GM12878 (cell line): ENCODE data around the gene OMD. TPM values are rescaled to one million over a fixed set of nuclear protein-coding genes. Genes with fewer than 3 reads are reported as not detected.

Source experiments
- ATAC-seq: fragments of 200-7000 bp; cut with Tn5 transposase; 3 replicates; pipeline ENCODE4 v1.9.1; 2020; ENCODE audit warnings: mild to moderate bottlenecking, moderate library complexity
- BruUV-seq: library from RNA; stranded (reverse); fragments of 400-500 nt; replicated peaks from 2 replicates; lab custom pipeline; 2021; lab: Mats Ljungman, UMichigan
- CTCF ChIA-PET: fragments of 300-600 bp; sonication (Branson Sonifier 250); formaldehyde crosslinking; extraction: SDS; loops from one replicate; lab custom pipeline; 2021; ENCODE audit warnings: inconsistent platforms; lab: Yijun Ruan, JAX
- POLR2A ChIA-PET: fragments of 350-600 bp; formaldehyde crosslinking; extraction: SDS; loops from one replicate; lab custom pipeline; 2021; ENCODE audit warnings: inconsistent platforms; lab: Charles Lee
- RAD21 ChIA-PET: fragments of 300-600 bp; sonication (Branson Sonifier 250); formaldehyde crosslinking; loops from one replicate; lab custom pipeline; 2023; ENCODE audit warnings: antibody characterized with exemption; ENCODE audit not compliant: unreplicated experiment; lab: Charles Lee
- SMC1A ChIA-PET: fragments of 300-600 bp; sonication (Branson Sonifier 250); formaldehyde crosslinking; loops from one replicate; lab custom pipeline; 2023; ENCODE audit not compliant: unreplicated experiment, uncharacterized antibody; lab: Charles Lee
- DNase-seq: peaks from one replicate; pipeline ENCODE4 v3.0.0-alpha.2; 2011; ENCODE audit warnings: low read depth, low spot score
- FAIRE-seq: peaks from 3 replicates; lab custom pipeline; 2011; peaks lifted over from hg19 to GRCh38; lab: Jason Lieb, UNC
- H2AFZ ChIP-seq: 2 replicates; pipeline ENCODE4 v1.6.0; 2011; ENCODE audit warnings: low read depth, low read length, control low read depth; ENCODE audit not compliant: control insufficient read depth
- H3K27ac ChIP-seq: 2 replicates; pipeline ENCODE4 v1.5.1; 2011; ENCODE audit warnings: control low read depth; ENCODE audit not compliant: control insufficient read depth, insufficient read depth
- H3K27me3 ChIP-seq, 2 experiments: replicated peaks in 1 of 2; 2 replicates each; pipeline versions ENCODE4 v1.6.0 to v1.6.1; 2011; ENCODE audit warnings: low read length in 1 of 2; ENCODE audit not compliant: control insufficient read depth in 2 of 2, insufficient read depth in 2 of 2
- H3K36me3 ChIP-seq, 2 experiments: 2 replicates each; pipeline ENCODE4 v1.5.1; 2011; ENCODE audit warnings: low read length in 1 of 2; ENCODE audit not compliant: control insufficient read depth in 2 of 2, insufficient read depth in 2 of 2
- H3K4me1 ChIP-seq: 2 replicates; pipeline ENCODE4 v1.6.1; 2011; ENCODE audit warnings: mild to moderate bottlenecking, low read length, moderate library complexity, mixed read lengths; ENCODE audit not compliant: control insufficient read depth, insufficient read depth
- H3K4me2 ChIP-seq: 2 replicates; pipeline ENCODE4 v1.6.0; 2011; ENCODE audit warnings: control low read depth; ENCODE audit not compliant: control insufficient read depth, insufficient read depth
- H3K4me3 ChIP-seq: fragments of 200-600 bp; sonication (generic); 2 replicates; pipeline ENCODE4 v1.5.1; 2016
- H3K79me2 ChIP-seq: 2 replicates; pipeline ENCODE4 v1.6.0; 2011; ENCODE audit warnings: low read length; ENCODE audit not compliant: control insufficient read depth, insufficient read depth
- H3K9ac ChIP-seq: 2 replicates; pipeline ENCODE4 v1.8.0; 2011; ENCODE audit warnings: low read length, control low read depth, mixed read lengths; ENCODE audit not compliant: control insufficient read depth, insufficient read depth
- H3K9me3 ChIP-seq: replicated peaks from 3 replicates; pipeline ENCODE4 v1.5.1; 2011; ENCODE audit warnings: mild to moderate bottlenecking, low read length; ENCODE audit not compliant: control insufficient read depth, insufficient read depth
- H4K20me1 ChIP-seq: 2 replicates; pipeline ENCODE4 v1.6.0; 2011; ENCODE audit not compliant: control insufficient read depth, insufficient read depth
- BRCA1 ChIP-seq: IDR thresholded peaks from 2 replicates; pipeline ENCODE4 v1.6.1; 2011; ENCODE audit warnings: low read depth, low read length, improper control_type of control experiment
- CEBPB ChIP-seq, 2 experiments: fragments of 150-350 bp in 1 of 2; IDR thresholded peaks; 2 replicates each; pipeline ENCODE4 v1.6.1; 2012 to 2014; ENCODE audit warnings: low read depth in 2 of 2, low read length in 2 of 2, borderline replicate concordance in 1 of 2, inconsistent platforms in 1 of 2
- E4F1 ChIP-seq: fragments of 450-650 bp; IDR thresholded peaks from 2 replicates; pipeline ENCODE4 v1.6.1; 2018; ENCODE audit warnings: borderline replicate concordance, mild to moderate bottlenecking; ENCODE audit not compliant: partially characterized antibody
- MAX ChIP-seq: IDR thresholded peaks from 2 replicates; pipeline ENCODE4 v1.6.1; 2012; ENCODE audit warnings: low read depth, low read length, improper control_type of control experiment
- MTA2 ChIP-seq: fragments of 450-650 bp; IDR thresholded peaks from 2 replicates; pipeline ENCODE4 v1.6.1; 2016; ENCODE audit warnings: low read depth, mild to moderate bottlenecking, moderate library complexity
- MTA3 ChIP-seq: IDR thresholded peaks from 2 replicates; pipeline ENCODE4 v1.6.1; 2012; ENCODE audit warnings: low read length, inconsistent platforms, borderline replicate concordance
- PBX3 ChIP-seq: IDR thresholded peaks from 2 replicates; pipeline ENCODE4 v1.6.1; 2011; ENCODE audit warnings: mild to moderate bottlenecking, low read depth, low read length, moderate library complexity; ENCODE audit not compliant: insufficient replicate concordance
- RUNX3 ChIP-seq: IDR thresholded peaks from 2 replicates; pipeline ENCODE4 v1.6.1; 2012; ENCODE audit warnings: low read length, inconsistent platforms
- SREBF1 ChIP-seq: IDR thresholded peaks from 2 replicates; pipeline ENCODE4 v1.6.1; 2012; ENCODE audit warnings: mild to moderate bottlenecking, low read length
- TCF3 ChIP-seq: IDR thresholded peaks from 2 replicates; pipeline ENCODE4 v1.6.1; 2012; ENCODE audit warnings: low read depth, mild to moderate bottlenecking, low read length, borderline replicate concordance; ENCODE audit not compliant: insufficient read depth
- USF1 ChIP-seq: IDR thresholded peaks from 2 replicates; pipeline ENCODE4 v1.6.1; 2011; ENCODE audit warnings: borderline replicate concordance, low read depth, mild to moderate bottlenecking, moderate library complexity, mixed read lengths, low read length; ENCODE audit not compliant: insufficient read depth; ENCODE audit errors: extremely low read length
- WGBS: methylation state at CpG from one replicate; pipeline ENCODE4 v1.1.6; 2016; ENCODE audit warnings: low lambda C conversion rate; ENCODE audit not compliant: insufficient replicate concordance, insufficient coverage; ENCODE audit errors: missing lambda C conversion rate; 5-methylcytosine and 5-hydroxymethylcytosine counted together
- in situ Hi-C: fragments of 300-500 bp; cut with MboI; formaldehyde crosslinking; loops from 9 replicates; pipeline ENCODE4 v1.14.3; 2018; ENCODE audit warnings: mixed read lengths
- intact Hi-C: fragments of 100-400 bp; cut with micrococcal nuclease; formaldehyde crosslinking; loops from one replicate; pipeline ENCODE4 v1.14.2; 2022; ENCODE audit not compliant: unreplicated experiment
- polyA plus RNA-seq, 11 experiments: library from polyadenylated mRNA; depleted of rRNA in 4 of 11; unstranded in 6 of 11; stranded (reverse) in 5 of 11; fragments of >200 nt; fragmentation: Nextera tagmentation in 4 of 11; fragmentation: Illumina TruSeq in 1 of 11; extraction: Ambion mirVana in 4 of 11; extraction: Trizol in 1 of 11; gene quantifications; 1 replicate in 1 of 11; 2 replicates in 10 of 11; pipeline versions ENCODE4 v1.2.1 to v1.2.3, GENCODE V29; 2011 to 2016; ENCODE audit warnings: inconsistent platforms in 2 of 11, missing spikeins in 2 of 11, low read depth in 1 of 11
- total RNA-seq, 4 experiments: library from RNA; depleted of rRNA in 3 of 4; stranded (reverse); fragments of >200 nt in 3 of 4; fragmentation: Illumina TruSeq in 1 of 4; extraction: Trizol in 1 of 4; gene quantifications; 2 replicates each; pipeline versions ENCODE4 v1.2.1 to v1.2.3, GENCODE V29; 2013 to 2021

The OMD gene
- total and polyA plus RNA-seq, 10 of the 15 experiments (the other 5 are each of a cell fraction or from before 2014, with no cell fraction given), result 0.08 to 0.70 (median 0.57) TPM; not detected in 7

- no peak for TF ChIP-seq MTA2
- no peak for TF ChIP-seq TCF3
- TF ChIP-seq BRCA1, result no peak
- TF ChIP-seq RUNX3, result no peak
These were observed 46.4 kb downstream of the OMD start (continued) for GRCh38 chr9:92377876-92378275.

GRCh38 chr9:92373167-92373566 lies 51.1 kb downstream of the OMD start:
- TF ChIP-seq MAX (no peak), SREBF1 (no peak), PBX3 (no peak), E4F1 (no peak), MTA3 (no peak), CEBPB (IDR thresholded peaks at IDR 0.05; ENCODE audit: borderline replicate concordance in 1 of 2, low read depth in 2 of 2, low read length in 2 of 2) (no peak), USF1 (no peak)
- 100% methylated on average over 2 of the region's 2 CpGs for WGBS
- H3K27me3 ChIP-seq, result no peaks in the 10 kb centered on the region
- H3K4me3 ChIP-seq, result no peak overlapping the region
- CTCF ChIA-PET, result no interaction called here
- POLR2A ChIA-PET, result interaction anchor here (0.5 kb wide), 1 partner anchor 9 kb away, joined by 3 read pairs; no protein-coding TSS in a partner anchor
- H3K27ac ChIP-seq, result no peak overlapping the region
- no peaks in the 10 kb centered on the region for H3K79me2 ChIP-seq
- no peaks in the 10 kb centered on the region; a peak in 1 of 4 replicates for H3K36me3 ChIP-seq
- H3K4me2 ChIP-seq, result no peak overlapping the region
- ATAC-seq, result no peak
- no peak for DNase-seq
- H4K20me1 ChIP-seq, result no peaks in the 10 kb centered on the region
- no peak overlapping the region for H2AFZ ChIP-seq
- intact Hi-C loops (no loop called here), in situ Hi-C loops (no loop called here)
- H3K9me3 ChIP-seq, result no peaks in the 10 kb centered on the region; the same call in 2 of the 3 replicates
- RAD21 ChIA-PET, result no interaction called here
- no peak overlapping the region for H3K9ac ChIP-seq
- SMC1A ChIA-PET, result no interaction called here
- no peaks in the 10 kb centered on the region for H3K4me1 ChIP-seq
- no peak for FAIRE-seq
- BruUV-seq, result no TSS peak
